HepG2 (cell line): Measurements from ENCODE around the gene ZNF230. TPM values are rescaled to one million over a fixed set of nuclear protein-coding genes. Genes with fewer than 3 reads are reported as not detected.

Experiments
- GRHL1 ChIP-seq: sonication (generic); formaldehyde crosslinking; conservative IDR thresholded peaks from 2 replicates; pipeline ENCODE4 v1.8.0; 2022; ENCODE audit warnings: missing genetic modification reagents
- HINFP ChIP-seq: sonication (generic); formaldehyde crosslinking; IDR thresholded peaks from 2 replicates; pipeline ENCODE4 v1.4.0; 2020; ENCODE audit warnings: low read depth, mild to moderate bottlenecking, missing genetic modification reagents
- HOXA7 ChIP-seq: sonication (generic); formaldehyde crosslinking; IDR thresholded peaks from 2 replicates; pipeline ENCODE4 v1.8.1; 2022; ENCODE audit warnings: mild to moderate bottlenecking, missing genetic modification reagents, moderate library complexity
- POLR2A ChIP-seq, 2 experiments: IDR thresholded peaks; 2 replicates each; pipeline ENCODE4 v1.6.1; 2011; ENCODE audit warnings: low read depth in 2 of 2, low read length in 2 of 2, mild to moderate bottlenecking in 1 of 2, moderate library complexity in 1 of 2; ENCODE audit not compliant: insufficient read depth in 1 of 2
- PRMT3 ChIP-seq: sonication (generic); formaldehyde crosslinking; IDR thresholded peaks from 2 replicates; pipeline ENCODE4 v1.8.1; 2022; ENCODE audit warnings: low read depth, mild to moderate bottlenecking, moderate library complexity, missing genetic modification reagents, borderline replicate concordance
- SKIL ChIP-seq: sonication (generic); formaldehyde crosslinking; IDR thresholded peaks from 2 replicates; pipeline ENCODE4 v1.8.0; 2022; ENCODE audit warnings: missing genetic modification reagents, mild to moderate bottlenecking, moderate library complexity, borderline replicate concordance
- SMAD3 ChIP-seq: sonication (generic); formaldehyde crosslinking; IDR thresholded peaks from 2 replicates; pipeline ENCODE4 v1.4.0; 2020; ENCODE audit warnings: missing genetic modification reagents
- THRA ChIP-seq: sonication (generic); formaldehyde crosslinking; IDR thresholded peaks from 2 replicates; pipeline ENCODE4 v1.4.0; 2020; ENCODE audit warnings: missing genetic modification reagents, borderline replicate concordance
- ZMAT3 ChIP-seq: sonication (generic); formaldehyde crosslinking; conservative IDR thresholded peaks from 2 replicates; pipeline ENCODE4 v1.7.0; 2021; ENCODE audit warnings: missing genetic modification reagents
- ZNF12 ChIP-seq: sonication (generic); formaldehyde crosslinking; IDR thresholded peaks from 2 replicates; pipeline ENCODE4 v1.5.0; 2020; ENCODE audit warnings: missing genetic modification reagents
- ZNF256 ChIP-seq: sonication (generic); formaldehyde crosslinking; conservative IDR thresholded peaks from 2 replicates; pipeline ENCODE4 v1.4.0; 2020; ENCODE audit warnings: missing genetic modification reagents
- ZNF33A ChIP-seq: sonication (generic); formaldehyde crosslinking; IDR thresholded peaks from 2 replicates; pipeline ENCODE4 v1.5.1; 2020; ENCODE audit warnings: missing genetic modification reagents, mild to moderate bottlenecking, moderate library complexity, borderline replicate concordance
- ZNF687 ChIP-seq: sonication (generic); formaldehyde crosslinking; IDR thresholded peaks from 2 replicates; pipeline ENCODE4 v1.5.1; 2020; ENCODE audit warnings: mild to moderate bottlenecking, missing genetic modification reagents, moderate library complexity
- ZNF761 ChIP-seq: sonication (generic); formaldehyde crosslinking; conservative IDR thresholded peaks from 2 replicates; pipeline ENCODE4 v1.4.0; 2020; ENCODE audit warnings: mild to moderate bottlenecking, missing genetic modification reagents
- ZNF770 ChIP-seq: sonication (generic); formaldehyde crosslinking; IDR thresholded peaks from 2 replicates; pipeline ENCODE4 v1.5.0; 2020; ENCODE audit warnings: mild to moderate bottlenecking, missing genetic modification reagents
- polyA plus RNA-seq, 8 experiments: library from polyadenylated mRNA; depleted of rRNA in 3 of 8; stranded (reverse) in 7 of 8; unstranded in 1 of 8; fragments of >200 nt; fragmentation: Illumina TruSeq in 4 of 8; extraction: Trizol in 4 of 8; gene quantifications; 2 replicates each; pipeline versions ENCODE4 v1.2.1 to v1.2.3, GENCODE V29; 2011 to 2016; ENCODE audit warnings: low read depth in 4 of 8, missing spikeins in 1 of 8, mixed read lengths in 1 of 8; ENCODE audit not compliant: insufficient read depth in 1 of 8
- total RNA-seq, 5 experiments: library from RNA; depleted of rRNA; stranded (reverse); fragments of >200 nt; fragmentation: Illumina TruSeq; extraction: Trizol; gene quantifications; 2 replicates each; pipeline ENCODE4 v1.2.3, GENCODE V29; 2016; ENCODE audit warnings: low read depth in 1 of 5

The ZNF230 gene
- total and polyA plus RNA-seq, 2 of the 13 experiments (the other 11 are each of a cell fraction or from before 2014, with no cell fraction given) = 2.4 to 5.5 TPM

- TF ChIP-seq GRHL1 (CRISPR knock-in tag) (no peak), HINFP (CRISPR knock-in tag) (no peak), HOXA7 (CRISPR knock-in tag) (no peak), POLR2A (IDR thresholded peaks at IDR 0.05; ENCODE audit: insufficient read depth in 1 of 2, low read depth in 2 of 2, low read length in 2 of 2) (peak; percentile 22 to 23; a peak in 1 of 4 replicates), ZNF12 (CRISPR knock-in tag) (no peak), ZNF770 (CRISPR knock-in tag) (no peak), ZNF256 (CRISPR knock-in tag) (no peak), SMAD3 (CRISPR knock-in tag) (peak; percentile 73; the same call in 1 of the 2 replicates), ZNF761 (no peak), ZNF33A (CRISPR knock-in tag) (no peak), ZNF687 (CRISPR knock-in tag) (peak; percentile 31; the same call in 1 of the 2 replicates), ZMAT3 (CRISPR knock-in tag) (no peak), SKIL (CRISPR knock-in tag) (no peak), PRMT3 (no peak), THRA (CRISPR knock-in tag) (no peak)
Measured at GRCh38 chr19:43983912-43984686, 18.7 kb upstream of the ZNF230 start, which contains the start of gene ZNF155 (continued).
